ENCODE results near the gene EBLN2.

Gene EBLN2

GRCh38 chr3:73069187-73069586 is 7.7 kb downstream of the EBLN2 start:
- TF ChIP-seq, protein P1, sequence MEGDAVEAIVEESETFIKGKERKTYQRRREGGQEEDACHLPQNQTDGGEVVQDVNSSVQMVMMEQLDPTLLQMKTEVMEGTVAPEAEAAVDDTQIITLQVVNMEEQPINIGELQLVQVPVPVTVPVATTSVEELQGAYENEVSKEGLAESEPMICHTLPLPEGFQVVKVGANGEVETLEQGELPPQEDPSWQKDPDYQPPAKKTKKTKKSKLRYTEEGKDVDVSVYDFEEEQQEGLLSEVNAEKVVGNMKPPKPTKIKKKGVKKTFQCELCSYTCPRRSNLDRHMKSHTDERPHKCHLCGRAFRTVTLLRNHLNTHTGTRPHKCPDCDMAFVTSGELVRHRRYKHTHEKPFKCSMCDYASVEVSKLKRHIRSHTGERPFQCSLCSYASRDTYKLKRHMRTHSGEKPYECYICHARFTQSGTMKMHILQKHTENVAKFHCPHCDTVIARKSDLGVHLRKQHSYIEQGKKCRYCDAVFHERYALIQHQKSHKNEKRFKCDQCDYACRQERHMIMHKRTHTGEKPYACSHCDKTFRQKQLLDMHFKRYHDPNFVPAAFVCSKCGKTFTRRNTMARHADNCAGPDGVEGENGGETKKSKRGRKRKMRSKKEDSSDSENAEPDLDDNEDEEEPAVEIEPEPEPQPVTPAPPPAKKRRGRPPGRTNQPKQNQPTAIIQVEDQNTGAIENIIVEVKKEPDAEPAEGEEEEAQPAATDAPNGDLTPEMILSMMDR (IDR thresholded peaks at IDR 0.05; ENCODE audit: control extremely low read depth, extremely low read depth, low read depth, missing control alignments): no peak
- CTCF ChIA-PET: interaction anchor here (0.9 to 1.3 kb wide), 2 partner anchors 12 to 14 kb away, joined by 3 read pairs; no protein-coding TSS in a partner anchor
- POLR2A ChIA-PET: no interaction called here
- DNase-seq (ENCODE audit: extremely low spot score): no peak

DNA sequence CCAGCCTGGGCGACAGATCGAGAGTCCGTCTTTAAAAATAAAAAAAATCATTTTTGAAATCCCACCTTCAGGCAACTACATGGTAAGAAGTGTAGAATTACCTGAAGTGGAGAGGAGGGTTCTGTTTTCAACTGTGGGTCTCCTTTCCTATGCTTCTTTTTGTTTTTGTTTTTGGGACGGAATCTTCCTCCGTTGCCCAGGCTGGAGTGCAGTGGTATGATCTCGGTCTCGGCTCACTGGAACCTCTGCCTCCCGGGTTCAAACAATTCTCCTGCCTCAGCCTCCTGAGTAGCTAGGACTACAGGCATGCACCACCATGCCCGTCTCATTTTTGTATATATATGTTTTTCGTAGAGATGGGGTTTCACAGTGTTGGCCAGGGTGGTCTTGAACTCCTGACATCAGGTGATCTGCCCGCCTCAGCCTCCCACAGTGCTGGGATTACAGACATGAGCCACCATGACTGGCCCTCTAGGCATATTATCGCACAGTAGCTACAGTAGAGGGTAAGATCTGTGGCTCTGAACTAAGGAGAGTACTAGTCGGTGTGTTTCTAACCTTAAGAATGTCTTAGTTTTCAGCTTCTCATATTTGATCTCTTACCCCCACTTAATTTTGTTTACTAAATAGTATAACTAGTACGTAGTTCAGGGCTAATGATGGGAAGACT is 8.5 kb downstream of the EBLN2 start:
- ChIA-PET POLR2A (no interaction called here), CTCF (interaction anchor here (0.9 to 1.3 kb wide), 2 partner anchors 13 to 14 kb away, joined by 3 read pairs; no protein-coding TSS in a partner anchor)

GRCh38 chr3:73070675-73071575 is 9.5 kb downstream of the EBLN2 start:
- CTCF ChIA-PET: interaction anchor here (0.9 kb wide), 1 partner anchor 16 kb away, joined by 3 read pairs; no protein-coding TSS in a partner anchor
- POLR2A ChIA-PET: no interaction called here
- TF ChIP-seq, protein P1 (IDR thresholded peaks at IDR 0.05; ENCODE audit: control extremely low read depth, extremely low read depth, low read depth, missing control alignments): no peak
- no peak for DNase-seq (ENCODE audit: extremely low spot score)

More for the DNA sequence above, 8.5 kb downstream of the EBLN2 start:
- no peak for DNase-seq (ENCODE audit: extremely low spot score)
- TF ChIP-seq, protein P1 (IDR thresholded peaks at IDR 0.05; ENCODE audit: control extremely low read depth, extremely low read depth, low read depth, missing control alignments): no peak

DNA sequence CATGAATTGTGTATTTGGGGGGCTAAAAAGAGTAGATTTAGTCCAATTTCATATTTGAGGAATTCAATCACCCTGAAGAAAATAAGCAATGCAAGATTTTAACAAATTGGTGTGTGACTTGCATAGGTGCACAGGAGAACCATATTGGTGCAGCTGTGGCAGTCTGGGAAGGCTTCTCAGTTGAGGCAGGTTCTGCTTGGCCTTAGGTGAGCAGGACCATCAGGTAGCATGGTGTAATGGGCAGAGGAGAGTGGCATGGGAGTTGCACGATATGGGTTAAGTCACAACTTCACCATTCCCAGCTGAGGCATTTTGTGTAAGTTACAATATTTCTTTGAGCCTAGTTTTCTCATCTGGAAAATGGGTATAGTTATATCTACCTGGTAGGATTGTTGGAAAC is 10.5 kb downstream of the EBLN2 start:
- ChIA-PET POLR2A (no interaction called here), CTCF (no interaction called here)
- no peak for DNase-seq (ENCODE audit: extremely low spot score)
- TF ChIP-seq, protein P1 (IDR thresholded peaks at IDR 0.05; ENCODE audit: control extremely low read depth, extremely low read depth, low read depth, missing control alignments): no peak

- TF ChIP-seq, protein P1 (IDR thresholded peaks at IDR 0.05; ENCODE audit: control extremely low read depth, extremely low read depth, low read depth, missing control alignments): no peak
- CTCF ChIA-PET: no interaction called here
- POLR2A ChIA-PET: no interaction called here
- no peak for DNase-seq (ENCODE audit: extremely low spot score)
Observed at GRCh38 chr3:73072634-73073033, 11.2 kb downstream of the EBLN2 start.

- CTCF ChIA-PET: no interaction called here
- POLR2A ChIA-PET: no interaction called here
- TF ChIP-seq, protein P1 (IDR thresholded peaks at IDR 0.05; ENCODE audit: control extremely low read depth, extremely low read depth, low read depth, missing control alignments): no peak
- DNase-seq (ENCODE audit: extremely low spot score): no peak
Observed at GRCh38 chr3:73073091-73073707, 11.7 kb downstream of the EBLN2 start.

Data from GM10248 (cell line).